HG03066 (cell line): Measurements from ENCODE around the gene RARS1.

Experiments used
- ATAC-seq: cut with Tn5 transposase; IDR thresholded peaks from one replicate; pipeline ENCODE4 v1.9.1; 2021; ENCODE audit warnings: low read depth; ENCODE audit not compliant: unreplicated experiment

Gene RARS1

DNA sequence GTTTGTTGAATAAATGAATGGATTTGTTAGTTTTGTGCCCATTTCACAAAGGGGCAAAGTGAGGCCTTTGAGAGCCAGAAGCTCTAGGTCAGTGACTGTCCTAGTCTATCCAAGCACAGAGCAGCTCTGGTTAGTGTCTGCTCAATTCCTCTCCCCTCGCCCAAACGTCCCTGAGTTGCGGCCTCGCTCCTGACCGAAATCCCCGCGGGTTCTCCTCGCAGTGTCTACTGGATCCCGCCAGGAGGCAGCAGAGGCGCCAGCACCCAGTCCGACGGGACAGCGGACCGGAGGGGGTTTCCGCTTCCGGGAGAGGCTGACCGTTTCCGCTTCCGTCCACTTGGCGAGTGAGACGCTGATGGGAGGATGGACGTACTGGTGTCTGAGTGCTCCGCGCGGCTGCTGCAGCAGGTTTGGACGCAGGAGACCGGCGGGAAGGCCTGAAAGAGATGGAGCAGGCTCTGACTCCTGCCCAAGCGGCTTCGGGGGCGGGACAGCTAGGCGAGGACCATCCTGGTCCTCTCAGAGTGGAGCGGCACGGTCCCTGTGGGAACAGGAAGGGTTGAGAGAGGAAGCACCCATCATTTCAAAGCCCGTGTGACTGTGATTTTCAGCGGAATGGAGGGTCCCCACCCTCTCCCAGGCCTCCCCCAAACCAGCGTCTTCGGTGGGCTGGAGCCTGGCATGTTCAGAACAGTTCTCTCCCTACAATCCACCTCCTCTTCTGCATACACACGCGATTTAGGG is at the start of gene RARS1:
RARS1 (plus strand) TSS at position 336 of the 744 bp plus-strand sequence; CDS start at position 364, 28 bp downstream.
- ATAC-seq: peak; percentile 85

DNA sequence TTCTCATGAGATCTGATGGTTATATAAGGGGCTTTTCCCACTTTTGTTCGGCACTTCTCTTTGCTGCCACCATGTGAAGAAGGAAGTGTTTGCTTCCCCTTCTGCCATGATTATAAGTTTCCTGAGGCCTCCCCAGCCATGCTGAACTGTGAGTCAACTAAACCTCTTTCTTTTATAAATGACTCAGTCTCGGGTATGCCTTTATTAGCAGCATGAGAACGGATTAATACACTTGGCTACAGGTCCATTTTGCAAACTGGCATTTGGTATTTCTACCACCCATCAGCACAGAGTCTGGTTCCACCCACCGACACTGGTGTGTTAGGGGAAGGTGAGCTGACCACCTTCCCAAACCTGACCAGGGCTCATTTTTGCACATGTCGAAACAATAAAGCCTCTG is 47.9 kb upstream of the RARS1 start:
- no peak for ATAC-seq

DNA sequence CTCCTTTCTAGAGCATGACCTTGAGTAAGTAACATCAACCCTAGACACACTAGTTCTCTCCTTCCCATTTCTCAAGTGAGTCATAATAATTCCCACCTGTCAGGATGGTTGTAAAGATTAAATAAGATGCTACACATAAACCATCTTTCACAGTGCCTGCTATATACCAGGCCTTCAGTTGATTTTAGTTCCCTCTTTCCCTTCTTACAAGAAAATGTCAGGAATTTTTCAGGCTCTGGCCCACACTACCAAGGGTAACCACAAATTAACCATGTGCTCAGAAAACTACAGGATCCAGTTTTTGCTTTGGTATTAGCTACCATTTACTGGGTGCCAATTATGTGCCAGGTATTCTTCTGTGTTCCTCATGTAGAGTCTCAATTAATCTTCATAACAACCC is 42.7 kb upstream of the RARS1 start:
- ATAC-seq: no peak

DNA sequence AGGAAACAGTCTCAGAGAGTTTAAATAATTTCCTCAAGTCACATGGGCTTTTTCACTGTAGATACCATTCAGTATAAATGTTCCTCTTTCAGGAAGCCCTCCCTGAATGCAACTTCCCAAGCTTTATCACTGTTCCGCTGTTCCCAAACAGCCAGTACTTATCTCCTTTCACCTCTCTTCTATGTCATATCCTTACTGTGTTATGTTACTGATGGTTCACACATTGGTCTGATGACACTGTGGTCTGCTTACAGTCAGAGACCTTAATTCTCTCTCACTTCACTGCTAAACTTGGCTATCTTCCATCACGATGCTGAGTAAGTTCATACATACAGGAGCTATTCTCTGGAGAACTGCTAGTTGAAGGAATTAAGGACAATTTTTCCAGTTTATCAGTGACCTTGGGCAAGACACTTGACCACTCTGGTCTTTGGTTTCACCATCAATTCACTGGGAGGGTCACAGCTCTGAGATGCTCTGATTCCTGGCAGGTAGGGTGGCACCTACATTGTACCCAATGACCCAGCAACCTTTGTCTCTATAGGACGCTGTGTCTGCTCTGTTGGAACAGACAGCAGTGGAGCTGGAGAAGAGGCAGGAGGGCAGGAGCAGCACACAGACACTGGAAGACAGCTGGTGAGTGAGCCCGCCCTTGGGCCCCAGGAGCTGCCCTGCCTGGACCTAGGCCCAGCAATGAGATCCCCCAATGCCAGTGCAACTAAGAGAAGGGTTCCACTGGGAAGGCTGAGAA is 42.1 kb upstream of the RARS1 start:
- no peak for ATAC-seq

DNA sequence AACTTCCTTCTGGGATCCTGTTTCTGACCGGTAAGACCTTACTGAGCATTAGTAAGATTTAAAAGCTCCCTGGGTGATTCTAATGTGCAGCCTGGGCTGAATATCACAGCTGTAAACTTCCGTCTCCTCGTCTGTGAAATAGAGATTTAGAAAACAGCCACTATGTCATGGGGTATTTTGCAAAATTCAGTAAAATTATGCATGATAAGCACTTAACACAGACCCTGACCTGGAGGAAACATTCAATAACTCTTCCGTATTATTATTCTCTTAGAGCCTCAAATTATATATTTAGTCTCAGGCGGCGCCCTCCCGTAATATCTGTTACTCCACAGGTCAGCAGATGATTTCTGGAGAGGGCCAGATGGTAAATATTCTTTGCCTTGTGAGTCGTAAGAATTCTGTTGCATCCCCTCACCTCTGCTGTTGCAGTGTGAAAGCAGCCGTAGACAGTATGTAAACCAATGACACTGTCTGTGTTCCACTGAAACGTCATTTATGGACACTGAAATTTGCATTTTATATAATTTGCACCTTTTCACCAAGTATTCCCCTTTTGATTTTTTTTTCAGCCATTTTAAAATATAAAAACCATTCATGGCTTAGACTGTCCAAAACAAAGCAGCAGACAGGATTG is 39.2 kb upstream of the RARS1 start:
- no peak for ATAC-seq

DNA sequence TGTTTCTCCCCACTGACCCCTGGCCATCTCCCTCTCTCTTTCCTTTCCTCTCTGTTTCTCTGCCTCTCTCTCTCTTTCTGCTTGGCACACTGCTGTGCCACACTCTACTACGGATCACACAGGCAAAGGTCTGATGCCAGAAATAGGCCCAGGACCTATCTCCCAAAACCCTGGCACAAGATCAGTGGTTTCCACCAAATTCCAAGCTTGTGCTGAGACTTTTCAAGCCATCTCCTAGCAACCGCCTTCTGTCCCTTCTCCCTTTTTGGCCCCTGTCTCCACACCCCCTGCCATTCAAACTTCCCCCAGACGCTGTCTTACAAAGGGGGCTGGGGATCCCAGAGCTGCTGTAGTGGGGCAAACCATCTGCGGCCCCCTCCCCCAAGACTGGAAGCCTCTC is 38.5 kb upstream of the RARS1 start:
- ATAC-seq: no peak

DNA sequence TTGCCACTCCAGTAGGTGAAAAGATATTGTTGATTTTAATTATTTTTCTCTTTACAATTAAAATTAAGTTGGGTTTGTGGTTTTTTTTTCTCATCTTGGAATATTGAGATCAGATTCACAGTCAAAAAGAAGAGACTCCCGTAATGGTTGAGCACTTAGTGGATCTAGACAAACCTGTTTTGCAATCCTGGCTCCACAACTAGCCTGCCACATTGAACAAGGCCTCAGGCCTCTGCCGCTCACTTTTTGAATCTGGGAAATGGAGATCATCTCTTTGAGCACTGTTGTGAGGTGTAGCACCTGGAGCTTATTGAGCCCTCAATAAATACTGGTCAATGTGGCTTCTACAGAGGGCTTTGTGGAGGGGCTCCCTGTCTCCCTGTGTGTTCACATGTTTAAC is 37.1 kb upstream of the RARS1 start:
- ATAC-seq: no peak

DNA sequence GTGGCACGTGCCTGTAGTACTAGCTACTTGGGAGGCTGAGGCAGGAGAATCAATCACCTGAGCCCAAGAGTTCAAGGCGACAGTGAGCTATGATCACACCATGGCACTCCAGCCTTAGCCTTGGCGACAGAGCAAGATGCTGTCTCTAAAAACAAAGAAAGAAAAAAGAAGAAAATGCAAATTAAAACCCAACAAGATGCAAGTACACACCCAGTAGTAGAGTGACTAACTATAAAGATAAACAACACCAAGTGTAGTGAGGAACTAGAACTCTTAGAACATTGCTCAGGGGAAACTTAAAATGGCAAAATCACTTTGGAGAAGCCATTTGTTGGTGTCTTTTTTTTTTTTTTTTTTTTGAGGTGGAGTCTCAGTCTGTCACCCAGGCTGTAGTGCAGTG is 34.7 kb upstream of the RARS1 start:
- no peak for ATAC-seq

DNA sequence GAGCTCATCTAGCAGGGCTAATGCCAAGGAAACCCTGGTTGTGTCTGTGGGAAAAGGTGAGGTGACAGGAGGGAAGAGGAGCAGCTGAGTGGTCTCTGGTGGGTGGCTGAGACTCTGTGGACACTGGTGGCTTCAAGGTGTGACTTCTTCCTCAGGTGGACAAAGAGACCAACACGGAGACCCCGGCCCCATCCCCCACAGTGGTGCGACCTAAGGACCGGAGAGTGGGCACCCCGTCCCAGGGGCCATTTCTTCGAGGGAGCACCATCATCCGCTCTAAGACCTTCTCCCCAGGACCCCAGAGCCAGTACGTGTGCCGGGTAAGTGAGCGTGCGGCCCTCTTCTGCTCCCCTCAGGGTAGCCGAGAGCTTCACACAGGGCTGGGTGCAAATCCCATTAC is 31.1 kb upstream of the RARS1 start:
- no peak for ATAC-seq

DNA sequence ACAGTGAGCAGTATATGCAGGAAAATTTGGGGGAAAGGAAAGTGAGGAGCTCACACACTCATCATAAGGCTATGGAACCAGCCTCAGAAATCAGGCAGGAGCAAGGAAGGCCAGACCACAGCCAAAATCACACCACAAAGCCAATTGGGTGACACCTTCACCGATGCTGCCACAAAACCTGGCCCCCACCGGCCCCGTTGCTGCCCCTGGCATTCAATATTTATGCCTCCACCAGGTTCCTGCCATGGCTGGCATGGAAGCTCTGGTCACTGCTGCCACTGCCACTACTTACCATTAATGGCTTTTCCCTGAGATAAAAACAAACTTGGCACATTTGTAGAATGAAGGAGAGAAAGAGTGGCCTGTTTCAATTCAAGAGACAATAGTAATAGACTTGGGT is 28.7 kb upstream of the RARS1 start:
- no peak for ATAC-seq

DNA sequence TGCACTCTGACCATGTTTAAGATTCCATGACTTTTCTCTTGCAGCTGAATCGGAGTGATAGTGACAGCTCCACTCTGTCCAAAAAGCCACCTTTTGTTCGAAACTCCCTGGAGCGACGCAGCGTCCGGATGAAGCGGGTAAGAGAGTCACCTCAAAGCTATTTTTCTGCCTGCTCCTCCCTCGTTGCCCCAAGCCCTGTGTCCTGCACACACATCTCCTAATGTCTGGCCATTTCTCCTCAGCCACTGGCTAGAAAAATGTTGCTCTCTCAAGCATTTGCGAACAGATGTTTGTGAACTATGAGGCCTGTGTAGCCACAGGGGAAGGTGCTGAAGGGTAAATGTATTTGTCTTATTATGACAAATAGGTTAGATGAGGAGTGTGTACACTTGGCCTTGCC is 25.7 kb upstream of the RARS1 start:
- no peak for ATAC-seq

DNA sequence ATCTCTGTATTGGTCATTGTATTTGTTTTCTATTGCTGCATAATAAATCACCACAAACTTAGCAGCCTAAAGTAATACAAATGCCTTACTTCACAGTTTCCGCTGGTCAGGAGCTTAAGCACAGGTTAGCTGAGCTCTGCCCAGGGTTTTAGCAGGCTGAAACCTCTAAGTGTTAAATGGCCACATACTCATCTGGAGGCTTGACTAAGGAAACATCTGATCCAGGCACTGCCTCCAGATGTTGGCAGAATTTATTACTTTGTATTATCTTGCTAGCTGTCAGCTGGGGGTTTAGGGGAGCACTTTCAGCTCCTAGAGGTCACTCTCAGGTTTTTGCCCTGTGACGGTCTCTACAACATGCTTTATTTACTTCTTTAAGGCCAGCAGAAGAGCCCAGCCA is 23.2 kb upstream of the RARS1 start:
- ATAC-seq: no peak

DNA sequence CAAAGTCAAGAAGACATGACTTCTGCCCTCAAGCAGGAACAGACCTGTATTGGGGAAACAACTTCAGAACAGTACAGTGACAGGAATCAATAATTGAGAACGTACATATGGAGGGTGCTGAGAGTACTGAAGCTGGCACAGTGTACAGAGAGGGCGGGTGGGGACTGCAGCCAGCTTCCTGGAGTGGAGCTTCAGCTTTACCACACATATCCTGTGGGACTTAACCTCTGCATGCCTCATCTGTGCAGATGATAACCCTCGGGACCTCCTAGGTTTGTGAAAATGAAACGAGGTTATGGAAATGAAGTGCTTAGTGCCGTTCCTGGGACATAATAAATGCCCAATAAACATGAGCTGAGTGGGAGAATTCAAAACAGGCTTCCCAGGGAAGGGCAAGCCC is 22.1 kb upstream of the RARS1 start:
- no peak for ATAC-seq

DNA sequence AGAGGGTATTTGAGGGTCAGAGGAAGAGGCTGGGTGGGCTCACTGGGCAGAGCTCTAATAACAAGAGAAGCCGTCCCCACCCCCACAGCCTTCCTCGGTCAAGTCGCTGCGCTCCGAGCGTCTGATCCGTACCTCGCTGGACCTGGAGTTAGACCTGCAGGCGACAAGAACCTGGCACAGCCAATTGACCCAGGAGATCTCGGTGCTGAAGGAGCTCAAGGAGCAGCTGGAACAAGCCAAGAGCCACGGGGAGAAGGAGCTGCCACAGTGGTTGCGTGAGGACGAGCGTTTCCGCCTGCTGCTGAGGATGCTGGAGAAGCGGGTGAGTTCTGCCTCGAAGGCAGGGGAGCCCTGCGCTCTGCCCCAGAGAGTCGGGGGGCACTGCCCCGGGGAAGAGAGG is 21.6 kb upstream of the RARS1 start:
- no peak for ATAC-seq

DNA sequence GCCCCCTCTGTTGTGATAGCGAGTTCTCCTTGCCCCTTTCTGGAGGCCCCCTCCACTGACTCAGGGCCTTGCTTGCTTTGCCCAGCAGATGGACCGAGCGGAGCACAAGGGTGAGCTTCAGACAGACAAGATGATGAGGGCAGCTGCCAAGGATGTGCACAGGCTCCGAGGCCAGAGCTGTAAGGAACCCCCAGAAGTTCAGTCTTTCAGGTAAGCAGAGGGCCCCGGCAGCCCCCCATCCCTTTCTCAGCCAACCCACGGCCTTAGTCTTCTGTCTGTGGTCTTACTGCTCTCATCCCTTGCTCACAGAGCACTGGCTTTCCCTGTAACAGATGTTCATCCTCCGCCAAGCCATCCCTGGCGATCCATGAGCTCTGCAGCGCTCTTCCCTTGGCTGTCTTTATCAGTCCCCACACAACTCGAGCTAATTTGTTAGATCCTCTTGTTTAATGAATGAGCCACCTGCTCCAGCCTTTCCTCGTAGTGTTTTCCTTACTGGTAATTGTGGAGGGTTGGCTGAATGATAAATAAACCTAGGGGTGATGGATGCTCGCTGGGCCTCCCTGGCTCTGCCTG is 18.4 kb upstream of the RARS1 start:
- no peak for ATAC-seq

DNA sequence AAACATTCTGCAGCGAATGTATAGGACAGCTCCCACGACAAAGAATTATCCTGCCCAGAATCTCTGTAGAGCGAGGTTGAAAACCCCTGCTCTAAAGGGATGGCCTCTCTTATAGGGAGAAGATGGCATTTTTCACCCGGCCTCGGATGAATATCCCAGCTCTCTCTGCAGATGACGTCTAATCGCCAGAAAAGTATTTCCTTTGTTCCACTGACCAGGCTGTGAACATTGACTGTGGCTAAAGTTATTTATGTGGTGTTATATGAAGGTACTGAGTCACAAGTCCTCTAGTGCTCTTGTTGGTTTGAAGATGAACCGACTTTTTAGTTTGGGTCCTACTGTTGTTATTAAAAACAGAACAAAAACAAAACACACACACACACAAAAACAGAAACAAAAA is 17.4 kb upstream of the RARS1 start:
- ATAC-seq: no peak

DNA sequence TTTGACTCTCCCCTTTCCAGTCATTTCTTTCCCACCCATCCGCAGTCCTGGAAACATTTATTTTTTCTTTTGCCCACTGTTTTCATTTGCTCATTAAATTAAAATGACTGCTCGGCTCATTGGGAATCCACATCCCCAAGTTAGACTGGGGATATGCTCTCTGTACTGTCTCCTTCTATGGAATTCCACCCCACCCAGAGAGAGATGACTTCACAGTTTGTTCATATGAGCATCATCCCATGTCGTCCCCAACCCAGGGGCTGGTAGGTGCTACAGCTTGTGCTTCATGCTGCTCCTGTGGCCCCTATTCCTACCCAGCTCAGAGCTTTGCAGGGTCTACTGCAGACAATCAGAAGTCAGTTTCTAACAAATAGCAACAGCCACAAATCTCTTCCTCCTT is 16.5 kb upstream of the RARS1 start:
- no peak for ATAC-seq

DNA sequence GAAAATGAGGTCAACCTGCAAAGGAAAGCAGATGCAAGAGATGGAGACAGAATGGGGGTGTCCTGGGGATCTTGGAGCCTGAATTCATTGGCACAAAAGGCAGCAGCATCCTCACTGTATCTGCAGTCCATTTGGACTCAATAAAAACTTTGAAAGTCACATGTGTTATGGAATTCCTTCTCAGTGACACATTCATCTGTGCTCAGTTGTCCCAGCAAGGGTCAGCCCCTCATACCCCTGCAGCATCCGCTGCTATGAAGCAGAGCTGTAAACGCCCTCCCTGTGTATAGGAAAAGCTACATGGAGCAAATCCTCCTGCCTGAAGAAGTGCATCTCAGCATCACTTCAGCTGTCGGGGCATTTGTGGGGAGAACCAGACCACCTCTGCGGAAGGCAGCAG is 14.5 kb upstream of the RARS1 start:
- ATAC-seq: no peak

DNA sequence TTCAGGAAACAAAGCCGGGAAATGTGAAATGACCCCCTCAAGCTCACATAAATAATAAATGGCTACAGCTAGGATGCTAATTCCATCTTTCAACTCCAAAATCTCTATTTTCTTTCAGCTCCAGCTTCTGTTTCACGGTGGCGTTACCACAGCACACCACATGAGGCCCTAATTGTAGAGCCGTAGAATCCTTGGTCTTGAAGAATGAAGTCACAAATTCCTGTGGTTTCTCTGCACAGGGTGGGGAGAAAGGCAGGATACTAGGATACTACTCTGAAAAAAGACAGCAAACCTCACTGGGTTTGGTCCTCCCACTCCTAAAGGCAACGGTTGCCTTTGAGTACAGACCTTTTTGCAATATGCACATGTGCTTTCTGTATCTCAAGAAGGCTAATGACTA is 13.9 kb upstream of the RARS1 start:
- ATAC-seq: no peak

DNA sequence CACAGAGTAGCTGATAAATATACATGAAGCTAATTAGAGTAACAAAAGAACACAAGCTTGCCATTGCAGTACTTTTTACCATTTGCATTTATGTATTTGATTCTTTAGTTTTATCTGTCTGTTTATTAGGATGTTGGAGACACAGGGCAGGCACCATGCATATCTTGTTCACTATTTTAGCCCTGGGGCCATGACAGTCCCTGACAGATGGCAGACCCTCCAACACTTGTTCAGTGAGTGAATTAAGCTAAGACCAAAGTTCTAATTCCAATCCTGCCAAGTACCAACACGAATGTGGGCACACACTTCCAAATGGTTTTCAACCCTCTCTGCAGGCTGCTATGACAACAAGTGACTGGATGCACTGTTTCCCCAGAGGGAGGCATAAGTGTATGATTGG is 12.0 kb upstream of the RARS1 start:
- ATAC-seq: no peak

DNA sequence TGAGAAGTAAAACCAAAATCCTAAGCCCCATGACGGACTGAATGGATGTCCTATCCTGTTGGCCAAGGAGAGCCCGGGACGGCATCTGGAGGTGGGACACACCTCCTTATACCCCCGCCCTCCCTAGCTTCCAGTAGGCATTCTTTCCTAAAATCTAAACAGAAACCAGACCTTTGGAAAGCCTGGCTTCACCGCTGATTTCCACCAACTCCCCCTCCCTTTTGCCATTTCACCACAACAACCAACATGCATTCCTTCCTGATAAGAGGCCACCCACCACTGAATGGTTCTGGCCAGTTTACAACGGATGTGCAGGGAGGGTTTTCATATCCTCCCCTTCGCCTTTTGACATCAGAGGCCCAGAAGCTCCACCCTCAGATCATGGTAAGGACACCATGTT is 9.2 kb upstream of the RARS1 start:
- ATAC-seq: no peak
